Muscle layer of colon (tissue), 2 donors: Measurements from ENCODE around the gene C2orf72.

Experiments used
- H3K27ac ChIP-seq: one replicate; pipeline ENCODE4 v1.7.0; 2013; ENCODE audit warnings: low read depth, mild to moderate bottlenecking, low read length, moderate library complexity
- H3K27me3 ChIP-seq, 2 donors: one replicate each; pipeline ENCODE4 v1.7.0; 2013; ENCODE audit warnings: low read length in 2 of 2, mild to moderate bottlenecking in 2 of 2; ENCODE audit not compliant: insufficient read depth in 2 of 2, control insufficient read depth in 1 of 2
- H3K36me3 ChIP-seq: one replicate; pipeline ENCODE4 v1.7.0; 2013; ENCODE audit warnings: mild to moderate bottlenecking, low read length; ENCODE audit not compliant: insufficient read depth
- H3K4me1 ChIP-seq: one replicate; pipeline ENCODE4 v1.7.0; 2013; ENCODE audit warnings: mild to moderate bottlenecking, low read length; ENCODE audit not compliant: insufficient read depth
- H3K4me3 ChIP-seq, 2 donors: one replicate each; pipeline ENCODE4 v1.7.0; 2013; ENCODE audit warnings: low read length in 2 of 2, low read depth in 1 of 2, mild to moderate bottlenecking in 1 of 2, moderate library complexity in 1 of 2
- H3K9ac ChIP-seq: one replicate; pipeline ENCODE4 v1.7.0; 2013; ENCODE audit warnings: low read length
- H3K9me3 ChIP-seq: one replicate; pipeline ENCODE4 v1.7.0; 2013; ENCODE audit warnings: mild to moderate bottlenecking, low read length
- donor health status: abdominal sarcoma.
- donor health status: Adenocarcinoma of cecum.

Gene C2orf72

DNA sequence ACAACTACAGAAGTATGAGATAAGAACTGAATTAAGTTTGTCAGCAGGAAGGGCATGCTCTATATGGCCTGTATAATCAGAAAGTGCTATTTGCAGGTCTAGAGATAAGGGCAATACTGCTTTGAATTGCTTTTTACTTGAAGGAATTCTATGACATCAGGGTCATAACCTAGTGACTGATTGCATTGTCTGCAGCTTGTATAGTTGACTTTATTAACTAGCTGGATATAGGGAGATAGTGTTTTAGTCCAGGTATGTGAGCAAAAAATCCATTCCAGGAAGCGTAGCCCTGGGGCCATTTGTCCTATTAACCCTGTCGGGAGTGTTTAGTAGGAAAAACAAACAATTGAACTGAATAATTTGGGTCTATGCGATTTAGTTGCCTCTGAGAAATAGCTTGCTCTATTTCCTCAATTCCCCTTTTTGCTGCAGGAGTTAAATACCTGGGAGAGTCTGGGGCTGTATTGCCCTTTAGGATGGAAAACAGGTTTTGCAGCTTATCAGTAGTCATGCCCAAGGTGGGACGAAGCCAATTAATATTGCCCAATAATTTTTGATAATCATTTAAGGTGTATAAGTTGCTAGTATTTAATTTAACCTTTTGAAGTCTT lies 57.5 kb downstream of the C2orf72 start:
- H3K27me3 ChIP-seq: no peaks in the 10 kb centered on the region
- no peaks in the 10 kb centered on the region for H3K9me3 ChIP-seq
- no peak overlapping the region for H3K27ac ChIP-seq
- H3K9ac ChIP-seq: no peak overlapping the region
- no peaks in the 10 kb centered on the region for H3K4me1 ChIP-seq
- peaks cover 16% of the 10 kb centered on the region for H3K36me3 ChIP-seq
- H3K4me3 ChIP-seq: no peak overlapping the region
